NCI-H82 (cell line): ENCODE results near the gene SBNO2.
"Not testable (repeated sequence)": the region's sequence is repeated elsewhere in the genome, so short reads cannot be mapped to it uniquely, and the experiment has no call there.

Experiments
- DNase-seq: peaks from one replicate; lab custom pipeline; 2025; lab: John Stamatoyannopoulos, UW

SBNO2 gene

DNA sequence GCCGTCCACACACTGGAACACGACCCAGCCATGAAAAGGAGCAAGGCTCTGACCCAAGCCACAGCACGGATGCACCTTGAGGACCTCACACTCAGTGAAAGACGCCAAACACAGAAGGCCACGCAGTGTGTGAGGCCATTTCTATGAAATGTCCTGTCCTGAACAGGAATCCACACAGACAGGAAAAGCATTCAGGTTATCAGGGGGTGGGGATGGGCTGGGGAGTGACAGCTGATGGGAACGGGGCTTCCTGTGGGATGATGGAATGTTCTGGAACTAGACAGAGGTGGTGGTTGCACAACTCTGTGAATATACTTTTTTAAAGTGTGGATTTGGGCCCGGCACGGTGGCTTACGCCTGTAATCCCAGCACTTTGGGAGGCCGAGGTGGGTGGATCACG, 39.6 kb downstream of the SBNO2 start:
- no peak for DNase-seq

- no peak for DNase-seq
Measured at GRCh38 chr19:1133471-1133929, 40.6 kb downstream of the SBNO2 start.

DNA sequence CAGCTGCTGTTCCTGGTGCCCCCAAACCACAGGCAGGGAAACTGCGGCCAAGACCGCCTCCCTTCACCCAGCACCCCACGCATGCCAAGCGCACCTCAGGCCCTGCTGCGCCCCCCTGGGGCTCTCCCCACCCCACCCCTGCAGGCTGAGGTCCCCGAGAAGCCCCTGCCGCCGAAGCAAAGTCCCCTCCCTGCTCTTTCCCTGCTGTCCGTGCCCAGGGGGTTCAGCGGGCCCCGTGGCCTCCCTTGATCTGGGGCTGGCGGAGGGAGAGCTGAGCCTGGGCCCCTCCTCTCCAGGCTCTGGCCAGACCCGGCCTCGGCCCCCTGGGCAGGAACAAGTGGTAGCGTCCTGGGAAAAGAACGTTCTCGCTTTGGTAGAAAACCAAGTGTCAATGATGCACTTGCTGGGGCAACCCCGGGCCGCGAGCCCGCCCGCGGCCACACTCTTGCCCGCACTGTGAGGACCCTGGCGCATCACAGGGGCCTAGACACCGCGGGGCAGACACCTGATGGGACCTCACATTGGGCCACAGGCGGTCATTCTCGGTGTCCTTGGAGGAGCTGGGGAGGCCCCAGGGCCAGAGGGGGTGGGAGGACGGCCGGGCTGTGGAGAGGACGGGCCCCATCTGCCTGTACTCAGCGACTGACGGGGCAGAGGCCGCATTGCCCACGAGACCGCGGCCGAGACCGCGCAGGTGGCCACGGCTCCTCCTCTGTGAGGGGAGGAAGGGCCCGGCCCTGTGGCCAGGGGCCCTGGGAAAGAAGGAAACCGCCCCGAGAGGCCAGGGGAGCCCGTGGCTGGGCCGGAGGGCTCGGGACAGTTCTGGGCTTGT, 41.3 kb downstream of the SBNO2 start:
- no peak for DNase-seq

GRCh38 chr19:1131718-1132551, 42.1 kb downstream of the SBNO2 start:
- no peak for DNase-seq

- no peak for DNase-seq
Measured at GRCh38 chr19:1130771-1131717, 43.0 kb downstream of the SBNO2 start.

GRCh38 chr19:1129535-1129934, 44.5 kb downstream of the SBNO2 start:
- DNase-seq: no peak

- DNase-seq: not testable (repeated sequence)
Measured at GRCh38 chr19:1129084-1129483, 45.0 kb downstream of the SBNO2 start.

- no peak for DNase-seq
Measured at GRCh38 chr19:1128106-1128505, 46.0 kb downstream of the SBNO2 start.

GRCh38 chr19:1126984-1127760, 46.9 kb downstream of the SBNO2 start:
- DNase-seq: no peak

DNA sequence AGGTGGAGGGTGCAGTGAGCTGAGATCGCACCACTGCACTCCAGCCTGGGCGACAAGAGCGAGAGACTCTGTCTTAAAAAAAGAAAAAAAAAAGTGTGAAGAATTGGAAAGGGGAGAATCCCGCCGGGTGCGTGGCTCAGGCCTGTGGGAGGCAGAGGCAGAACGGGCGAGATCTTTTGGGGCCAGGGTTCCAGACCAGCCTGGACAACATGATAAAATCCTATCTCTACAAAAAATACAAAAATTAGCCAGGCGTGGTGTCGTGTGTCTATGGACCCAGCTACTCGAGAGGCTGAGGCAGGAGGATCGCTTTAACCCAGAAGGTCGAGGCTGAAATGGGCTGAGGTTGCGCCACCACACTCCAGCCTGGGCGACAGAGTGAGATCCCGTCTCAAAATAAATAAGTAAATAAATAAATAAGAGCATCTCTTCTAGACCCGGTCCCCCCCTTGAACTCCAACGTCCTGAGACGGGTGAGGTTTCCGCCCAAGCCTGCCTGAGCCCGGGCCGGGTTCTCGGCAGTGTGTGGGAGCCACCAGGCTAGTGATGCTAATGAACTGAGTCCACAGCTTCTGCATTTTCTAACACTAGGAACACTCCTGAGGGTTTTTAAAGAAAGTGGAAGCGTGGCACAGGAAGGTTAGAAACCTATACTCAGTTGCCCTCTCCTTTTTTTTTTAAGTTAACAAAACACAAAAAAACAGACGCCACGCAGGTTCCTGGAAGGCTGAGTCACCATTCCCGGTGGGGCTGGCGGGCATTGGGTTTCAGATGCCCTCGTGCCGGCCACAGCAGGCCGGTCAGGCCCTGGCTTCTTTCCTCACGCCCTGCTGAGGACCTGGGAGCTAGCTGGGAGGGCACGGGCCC, 48.2 kb downstream of the SBNO2 start:
- DNase-seq: no peak

DNA sequence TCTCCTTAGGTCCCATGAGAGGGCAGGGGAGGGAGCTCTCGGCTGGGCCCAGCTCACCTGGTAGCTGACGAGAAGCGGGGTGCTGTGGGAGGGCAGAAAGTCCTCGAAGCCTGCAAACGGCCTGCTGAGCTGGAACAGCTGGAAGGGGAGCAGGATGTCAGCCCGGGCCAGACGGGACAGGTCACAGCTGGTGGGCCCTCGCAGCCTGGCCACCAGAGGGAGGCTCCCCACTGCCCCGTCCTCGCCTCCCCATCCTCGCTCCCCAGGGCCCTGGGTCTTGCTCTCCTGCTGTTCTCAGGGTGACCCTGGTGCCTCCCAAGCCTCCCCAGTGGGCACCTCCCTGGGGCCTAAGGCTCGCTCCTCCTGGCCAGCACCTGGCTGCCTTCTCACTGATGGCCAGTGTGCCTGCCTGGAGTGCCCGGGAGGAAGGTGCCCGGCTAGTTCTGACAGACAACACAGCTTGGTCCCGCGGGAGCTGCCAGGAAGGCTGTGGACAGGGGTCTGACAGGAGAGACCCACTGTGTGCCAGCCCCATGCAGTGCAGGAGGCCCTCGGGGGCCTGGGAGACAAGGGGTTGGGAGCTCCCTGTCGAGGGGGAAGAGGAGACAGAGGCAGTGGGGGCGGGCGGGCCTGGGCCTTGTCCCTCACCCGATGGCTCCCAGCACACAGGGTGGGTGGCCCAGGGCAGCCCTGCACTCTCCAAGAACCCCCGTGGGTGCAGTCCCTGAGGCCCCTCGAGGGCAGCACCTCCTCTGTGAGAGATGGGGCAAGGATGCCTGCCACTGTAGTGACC, 50.0 kb downstream of the SBNO2 start:
- DNase-seq: no peak

GRCh38 chr19:1123381-1123780, 50.7 kb downstream of the SBNO2 start:
- DNase-seq: no peak

DNA sequence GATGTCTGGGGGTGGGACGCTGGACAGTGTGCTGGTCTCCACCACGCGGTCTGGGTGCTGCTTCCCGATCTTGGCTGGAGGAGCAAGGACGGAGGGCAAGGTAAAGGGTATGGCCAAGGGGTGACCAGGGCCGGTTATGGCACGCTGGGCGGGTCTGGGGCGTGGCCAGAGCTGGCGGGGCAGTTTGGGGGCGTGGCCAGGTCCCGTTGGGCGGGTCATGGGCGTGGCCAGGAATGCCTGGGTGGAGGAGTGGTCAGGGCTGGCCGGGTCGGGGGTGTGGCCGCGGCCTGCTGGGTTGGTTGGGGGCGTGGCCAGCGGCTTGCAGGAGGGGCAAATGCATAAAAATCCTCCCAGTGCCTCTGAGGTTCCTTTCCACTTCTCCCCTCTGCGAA, 51.1 kb downstream of the SBNO2 start:
- peak; percentile 70 for DNase-seq

- no peak for DNase-seq
Measured at GRCh38 chr19:1122021-1122971, 51.8 kb downstream of the SBNO2 start.

GRCh38 chr19:1121395-1121794, 52.7 kb downstream of the SBNO2 start:
- no peak for DNase-seq

- DNase-seq: no peak
Measured at GRCh38 chr19:1119475-1120217, 54.4 kb downstream of the SBNO2 start.

GRCh38 chr19:1118999-1119398, 55.1 kb downstream of the SBNO2 start:
- no peak for DNase-seq
